A549 (cell line): ENCODE measurements around the gene MRTFB. TPM values are rescaled to one million over a fixed set of nuclear protein-coding genes. Genes with fewer than 3 reads are reported as not detected.

Experiments used
- ATAC-seq, 2 experiments: fragments of 200-7000 bp in 1 of 2; fragments of >200 bp in 1 of 2; cut with Nextera tagmentation in 1 of 2; cut with Tn5 transposase in 1 of 2; 3 replicates each; pipeline versions ENCODE4 v1.8.0 to v1.9.1; 2018 to 2020; ENCODE audit warnings: mild to moderate bottlenecking in 1 of 2, moderate library complexity in 1 of 2
- CTCF ChIA-PET: fragments of 300-600 bp; sonication (Branson Sonifier 250); formaldehyde crosslinking; extraction: SDS; loops from one replicate; lab custom pipeline; 2021; ENCODE audit warnings: antibody characterized with exemption, inconsistent platforms; lab: Yijun Ruan, JAX
- POLR2A ChIA-PET: fragments of 350-600 bp; formaldehyde crosslinking; extraction: SDS; loops from one replicate; lab custom pipeline; 2021; ENCODE audit warnings: antibody characterized with exemption, inconsistent platforms; lab: Yijun Ruan, JAX
- DNase-seq, 2 experiments: peaks; one replicate each; pipeline versions ENCODE4 v3.0.0 to v3.0.0-alpha.2; 2011 to 2016; ENCODE audit warnings: low read depth in 1 of 2, low spot score in 1 of 2
- FAIRE-seq: peaks from 2 replicates; lab custom pipeline; 2011; peaks lifted over from hg19 to GRCh38; lab: Jason Lieb, UNC
- H3K27ac ChIP-seq, 2 experiments: fragments of >200 bp; sonication (Bioruptor Twin); formaldehyde crosslinking; 3 replicates each; pipeline ENCODE4 v1.5.1; 2016 to 2017
- H3K4me1 ChIP-seq: fragments of >200 bp; sonication (Bioruptor Twin); formaldehyde crosslinking; 3 replicates; pipeline ENCODE4 v1.6.1; 2016
- H3K4me2 ChIP-seq: fragments of >200 bp; sonication (Bioruptor Twin); formaldehyde crosslinking; 3 replicates; pipeline ENCODE4 v1.6.1; 2016
- H3K4me3 ChIP-seq: fragments of >200 bp; sonication (Bioruptor Twin); formaldehyde crosslinking; 3 replicates; pipeline ENCODE4 v1.5.1; 2016
- H3K9me3 ChIP-seq: fragments of >200 bp; sonication (Bioruptor Twin); formaldehyde crosslinking; 3 replicates; pipeline ENCODE4 v1.6.1; 2016
- CBX8 ChIP-seq: fragments of 200-600 bp; sonication (generic); IDR thresholded peaks from 2 replicates; pipeline ENCODE4 v1.6.1; 2016
- CEBPB ChIP-seq, 2 experiments: fragments of >200 bp in 1 of 2; sonication (Bioruptor Twin) in 1 of 2; formaldehyde crosslinking in 1 of 2; IDR thresholded peaks; 2 replicates each; pipeline ENCODE4 v1.6.1; 2012 to 2016
- CHD2 ChIP-seq: fragments of 150-350 bp; IDR thresholded peaks from 2 replicates; pipeline ENCODE4 v1.6.1; 2014; ENCODE audit warnings: low read length; ENCODE audit not compliant: partially characterized antibody
- CTCF ChIP-seq: fragments of >200 bp; sonication (Bioruptor Twin); formaldehyde crosslinking; IDR thresholded peaks from 3 replicates; pipeline ENCODE4 v1.5.1; 2016
- EHMT2 ChIP-seq: fragments of 200-600 bp; sonication (generic); IDR thresholded peaks from 2 replicates; pipeline ENCODE4 v1.6.1; 2016; ENCODE audit warnings: antibody characterized with exemption, low read depth, mild to moderate bottlenecking, moderate library complexity
- EP300 ChIP-seq, 2 experiments: fragments of >200 bp; sonication (Bioruptor Twin); formaldehyde crosslinking; IDR thresholded peaks; 2 replicates in 1 of 2; 3 replicates in 1 of 2; pipeline ENCODE4 v1.6.1; 2016 to 2017
- FOSL2 ChIP-seq, 2 experiments: fragments of 450-650 bp in 1 of 2; fragments of >200 bp in 1 of 2; sonication (Bioruptor Twin) in 1 of 2; formaldehyde crosslinking; IDR thresholded peaks; 2 replicates each; pipeline versions ENCODE4 v1.5.0 to v1.6.1; 2016 to 2020; ENCODE audit warnings: mild to moderate bottlenecking in 1 of 2, moderate library complexity in 1 of 2
- FOXS1 ChIP-seq: fragments of 250-450 bp; sonication (Bioruptor Pico); IDR thresholded peaks from 2 replicates; pipeline ENCODE4 v1.5.0; 2020; ENCODE audit warnings: mild to moderate bottlenecking, moderate library complexity
- HDAC2 ChIP-seq: fragments of 200-600 bp; sonication (generic); IDR thresholded peaks from 2 replicates; pipeline ENCODE4 v1.6.1; 2016
- HEYL ChIP-seq: fragments of 250-450 bp; sonication (Bioruptor Pico); IDR thresholded peaks from 2 replicates; pipeline ENCODE4 v1.8.0; 2021; ENCODE audit warnings: mild to moderate bottlenecking, moderate library complexity
- HMGXB4 ChIP-seq: fragments of 250-450 bp; sonication (Bioruptor Pico); IDR thresholded peaks from 2 replicates; pipeline ENCODE4 v1.5.0; 2021; ENCODE audit warnings: mild to moderate bottlenecking, moderate library complexity, borderline replicate concordance
- HOXA7 ChIP-seq: fragments of 250-450 bp; sonication (Bioruptor Pico); IDR thresholded peaks from 2 replicates; pipeline ENCODE4 v1.5.0; 2020; ENCODE audit warnings: mild to moderate bottlenecking, moderate library complexity
- HOXB13 ChIP-seq: fragments of 250-450 bp; sonication (Bioruptor Pico); IDR thresholded peaks from 2 replicates; pipeline ENCODE4 v1.5.0; 2020; ENCODE audit warnings: low read depth, mild to moderate bottlenecking, moderate library complexity
- JUN ChIP-seq, 2 experiments: fragments of >200 bp; sonication (Bioruptor Twin); formaldehyde crosslinking; IDR thresholded peaks; 2 replicates in 1 of 2; 3 replicates in 1 of 2; pipeline ENCODE4 v1.6.1; 2016 to 2017
- JUNB ChIP-seq: fragments of >200 bp; sonication (Bioruptor Twin); formaldehyde crosslinking; IDR thresholded peaks from 2 replicates; pipeline ENCODE4 v1.6.1; 2016
- MAFK ChIP-seq: fragments of 450-650 bp; IDR thresholded peaks from 2 replicates; pipeline ENCODE4 v1.6.1; 2014; ENCODE audit not compliant: partially characterized antibody
- NFE2L2 ChIP-seq: fragments of 150-350 bp; conservative IDR thresholded peaks from 2 replicates; pipeline ENCODE4 v1.6.1; 2014; ENCODE audit warnings: low read length
- NR3C1 ChIP-seq: fragments of >200 bp; sonication (Bioruptor Twin); formaldehyde crosslinking; IDR thresholded peaks from 3 replicates; pipeline ENCODE4 v1.6.1; 2017
- PHF8 ChIP-seq: fragments of 200-600 bp; sonication (generic); IDR thresholded peaks from 2 replicates; pipeline ENCODE4 v1.6.1; 2016; ENCODE audit warnings: low read depth, mild to moderate bottlenecking, antibody characterized with exemption, moderate library complexity, borderline replicate concordance
- POLR2AphosphoS2 ChIP-seq: conservative IDR thresholded peaks from 2 replicates; pipeline ENCODE4 v1.6.1; 2012; ENCODE audit warnings: low read length, improper control_type of control experiment, inconsistent platforms
- RCOR1 ChIP-seq: fragments of 150-350 bp; IDR thresholded peaks from 2 replicates; pipeline ENCODE4 v1.6.1; 2014; ENCODE audit warnings: antibody characterized with exemption, low read length, low read depth
- RFX5 ChIP-seq: fragments of 450-650 bp; IDR thresholded peaks from 2 replicates; pipeline ENCODE4 v1.7.1; 2014; ENCODE audit warnings: antibody characterized with exemption, mild to moderate bottlenecking, moderate library complexity
- ZNF302 ChIP-seq: fragments of 250-450 bp; sonication (Bioruptor Pico); IDR thresholded peaks from 2 replicates; pipeline ENCODE4 v1.9.0; 2021; ENCODE audit warnings: inconsistent platforms, mild to moderate bottlenecking, moderate library complexity
- WGBS: methylation state at CpG from one replicate; pipeline ENCODE4 v1.1.6; 2017; ENCODE audit errors: missing lambda C conversion rate; 5-methylcytosine and 5-hydroxymethylcytosine counted together
- polyA plus RNA-seq, 4 experiments: library from polyadenylated mRNA; depleted of rRNA in 3 of 4; stranded (reverse); fragments of >200 nt; fragmentation: RNase III in 1 of 4; extraction: RNeasy Plus Mini Kit Qiagen cat#74134 plus additional on column Dnase treatment in 1 of 4; gene quantifications; 2 replicates in 3 of 4; 3 replicates in 1 of 4; pipeline ENCODE4 v1.2.3, GENCODE V29; 2011 to 2017

Gene MRTFB
- polyA plus RNA-seq, 2 of the 4 experiments (the other 2 are of a cell fraction) = 13.7 to 24.2 TPM

GRCh38 chr16:14175086-14175485 lies 104.0 kb downstream of the MRTFB start (continued):
- TF ChIP-seq FOXS1 (CRISPR knock-in tag) = no peak

- ATAC-seq = no peak
- WGBS = 92% methylated on average over 4 of the region's 4 CpGs
- TF ChIP-seq NFE2L2 (no peak), JUNB (no peak), RCOR1 (no peak), ZNF302 (CRISPR knock-in tag) (no peak), POLR2AphosphoS2 (no peak), CBX8 (no peak), HEYL (CRISPR knock-in tag) (no peak), EHMT2 (no peak), PHF8 (no peak), CEBPB (IDR thresholded peaks at IDR 0.05) (no peak), CTCF (no peak), HOXB13 (CRISPR knock-in tag) (no peak), CHD2 (no peak), MAFK (no peak), HOXA7 (CRISPR knock-in tag) (no peak), JUN (IDR thresholded peaks at IDR 0.05) (no peak), RFX5 (no peak), HMGXB4 (CRISPR knock-in tag) (no peak), EP300 (IDR thresholded peaks at IDR 0.05) (no peak), NR3C1 (no peak)
- ChIA-PET CTCF (interaction anchor here (0.8 kb wide), 1 partner anchor 9 kb away, joined by 3 read pairs; no protein-coding TSS in a partner anchor), POLR2A (no interaction called here)
- DNase-seq = no peak
- FAIRE-seq = no peak
- H3K4me3 ChIP-seq = no peak overlapping the region
- peaks cover 39% of the 10 kb centered on the region for H3K4me1 ChIP-seq
- H3K27ac ChIP-seq = no peak overlapping the region
- no peaks in the 10 kb centered on the region for H3K9me3 ChIP-seq
- no peak overlapping the region for H3K4me2 ChIP-seq
Observed at GRCh38 chr16:14177704-14178103, 106.6 kb downstream of the MRTFB start.

DNA sequence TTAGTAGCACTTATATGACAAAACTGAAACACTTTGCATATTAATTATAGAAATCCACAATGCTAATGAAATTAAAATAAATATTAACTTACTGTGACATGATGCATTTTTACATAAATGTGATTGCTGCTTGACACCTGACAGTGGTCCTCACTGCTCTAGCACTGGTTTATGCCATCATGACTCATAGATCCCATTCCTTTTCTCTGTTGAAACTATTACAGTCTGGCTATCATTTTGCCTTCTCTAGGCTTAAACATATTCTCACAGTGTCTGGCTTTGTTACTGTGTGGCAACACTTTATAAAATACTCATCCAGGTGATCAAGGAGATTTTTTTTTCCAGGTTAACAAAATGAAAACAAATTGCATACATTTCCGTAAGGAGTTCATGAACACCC lies 108.0 kb downstream of the MRTFB start:
- DNase-seq = no peak
- TF ChIP-seq HDAC2 = no peak
- TF ChIP-seq FOSL2 (IDR thresholded peaks at IDR 0.05) = no peak
- TF ChIP-seq FOSL2 (CRISPR knock-in tag; IDR thresholded peaks at IDR 0.05) = peak; percentile 49
- H3K4me2 ChIP-seq = no peak overlapping the region
- ATAC-seq = no peak
- ChIA-PET POLR2A (no interaction called here), CTCF (no interaction called here)
- peaks cover 44% of the 10 kb centered on the region for H3K4me1 ChIP-seq
- peak overlapping the region in 1 of 2 experiments; percentile 83; a peak in 3 of 6 replicates for H3K27ac ChIP-seq
- WGBS = 97% methylated on average over 1 of the region's 1 CpG
- no peak overlapping the region for H3K4me3 ChIP-seq
- no peak for FAIRE-seq
- H3K9me3 ChIP-seq = no peaks in the 10 kb centered on the region
